CD4-positive, alpha-beta T cell treated with Interleukin-6 at 100 ng/mL for 8 hours (primary cell): ENCODE measurements around the gene ITPKC.
A peak's percentile ranks its signal among the peaks of the same experiment; 100 is the strongest.
"Not testable (repeated sequence)": the region's sequence is repeated elsewhere in the genome, so short reads cannot be mapped to it uniquely, and the experiment has no call there.

Experiments
- DNase-seq: peaks from one replicate; pipeline ENCODE4 v3.0.0-alpha.2; 2020; ENCODE audit warnings: mixed read lengths, low spot score

Gene ITPKC

DNA sequence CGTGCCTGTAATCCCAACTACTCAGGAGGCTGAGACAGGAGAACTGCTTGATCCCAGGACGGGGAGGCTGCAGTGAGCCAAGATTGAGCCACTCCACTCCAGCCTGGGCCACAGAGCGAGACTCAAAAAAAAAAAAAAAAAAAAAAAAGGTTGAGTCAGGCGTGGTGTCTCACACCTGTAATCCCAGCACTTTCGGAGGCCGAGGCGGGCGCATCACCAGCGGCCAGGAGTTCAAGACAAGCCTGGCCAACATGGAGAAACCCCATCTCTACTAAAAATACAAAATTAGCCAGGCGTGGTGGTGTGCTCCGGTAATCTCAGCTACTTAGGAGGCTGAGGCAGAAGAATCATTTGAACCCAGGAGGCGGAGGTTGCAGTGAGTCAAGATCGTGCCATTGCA is 49.5 kb downstream of the ITPKC start:
- DNase-seq: not testable (repeated sequence)

DNA sequence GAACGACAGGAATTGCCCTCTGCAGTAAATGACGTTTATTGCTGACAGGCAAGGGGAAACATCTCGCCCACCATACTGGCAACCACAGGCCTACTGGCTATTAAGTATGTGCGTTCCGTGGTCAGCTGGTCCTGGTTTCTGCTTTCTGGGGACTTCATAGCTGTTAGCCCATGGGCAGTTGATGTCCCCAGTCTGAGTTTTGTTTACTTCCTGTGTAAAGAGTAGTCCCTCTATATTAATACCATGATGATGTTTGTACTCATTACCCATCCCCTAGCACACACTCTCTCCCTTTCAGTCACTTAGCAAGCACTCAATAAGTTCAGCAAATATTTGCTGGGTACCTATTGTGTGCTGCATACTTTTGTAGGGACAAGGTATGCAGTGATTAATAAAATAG is 52.0 kb downstream of the ITPKC start:
- no peak for DNase-seq

DNA sequence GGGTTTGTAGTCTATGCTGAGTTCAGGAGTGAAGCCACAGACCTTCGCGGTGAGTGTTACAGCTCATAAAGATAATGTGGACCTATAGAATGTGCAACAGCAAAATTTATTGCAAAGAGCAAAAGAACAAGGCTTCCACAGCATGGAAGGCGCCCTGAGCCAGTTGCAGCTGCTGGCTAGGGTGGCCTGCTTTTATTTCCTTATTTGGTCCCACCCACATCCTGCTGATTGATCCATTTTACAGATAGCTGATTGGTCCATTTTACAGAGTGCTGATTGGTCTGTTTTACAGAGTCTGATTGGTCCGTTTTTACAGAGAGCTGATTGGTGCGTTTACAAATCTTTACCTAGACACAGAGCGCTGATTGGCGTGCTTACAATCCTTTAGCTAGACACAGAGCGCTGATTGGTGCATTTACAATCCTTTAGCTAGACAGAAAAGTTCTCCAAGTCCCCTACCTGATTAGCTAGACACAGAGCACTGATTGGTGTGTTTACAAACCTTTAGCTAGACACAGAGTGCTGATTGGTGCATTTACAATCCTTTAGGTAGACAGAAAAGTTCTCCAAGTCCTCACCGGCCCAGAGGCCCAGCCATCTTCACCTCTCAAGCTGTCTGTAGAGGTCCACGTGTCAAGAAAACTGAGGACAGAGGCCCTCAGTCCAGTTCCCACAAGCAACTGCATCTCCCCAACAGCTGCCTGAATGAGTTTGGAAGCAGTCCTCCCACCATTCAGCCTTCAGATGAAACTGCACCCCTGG is 54.4 kb downstream of the ITPKC start:
- peak; percentile 12 for DNase-seq

DNA sequence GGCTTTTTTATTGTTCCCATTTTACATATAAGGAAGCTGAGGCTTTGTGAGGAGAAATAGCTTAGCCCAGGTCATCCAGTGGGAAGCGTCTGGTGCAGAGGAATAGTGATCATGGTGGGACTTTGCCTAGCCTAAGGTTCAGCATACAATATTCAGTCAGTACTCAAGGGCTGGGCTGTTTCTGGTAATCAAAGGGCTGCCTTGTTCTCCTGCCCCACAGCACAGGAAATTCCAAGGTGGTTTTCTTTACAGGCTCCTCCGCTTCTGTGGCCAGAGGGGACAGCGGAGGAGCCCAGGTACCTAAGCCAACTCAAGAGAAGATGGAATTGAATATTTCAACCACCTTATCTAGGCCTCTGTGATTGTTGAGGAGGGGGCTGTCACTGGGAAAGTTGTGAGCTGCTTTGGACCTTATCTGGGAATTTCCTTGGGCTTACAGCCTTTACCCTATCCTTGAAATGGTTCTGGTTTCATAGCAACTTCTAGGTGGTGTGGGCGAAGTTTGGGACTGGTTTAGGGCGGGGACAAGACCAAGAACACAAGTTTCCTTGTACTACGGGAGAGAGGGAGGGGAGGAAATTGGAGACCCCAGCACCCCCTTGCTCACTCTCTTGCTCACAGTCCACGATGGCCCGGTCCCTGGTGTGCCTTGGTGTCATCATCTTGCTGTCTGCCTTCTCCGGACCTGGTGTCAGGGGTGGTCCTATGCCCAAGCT is 58.2 kb downstream of the ITPKC start, which contains the start of gene MIA:
Gene MIA (plus strand): TSS at position 606 of the 716 bp plus-strand sequence. CDS start 22 bp downstream, at position 628.
- no peak for DNase-seq

DNA sequence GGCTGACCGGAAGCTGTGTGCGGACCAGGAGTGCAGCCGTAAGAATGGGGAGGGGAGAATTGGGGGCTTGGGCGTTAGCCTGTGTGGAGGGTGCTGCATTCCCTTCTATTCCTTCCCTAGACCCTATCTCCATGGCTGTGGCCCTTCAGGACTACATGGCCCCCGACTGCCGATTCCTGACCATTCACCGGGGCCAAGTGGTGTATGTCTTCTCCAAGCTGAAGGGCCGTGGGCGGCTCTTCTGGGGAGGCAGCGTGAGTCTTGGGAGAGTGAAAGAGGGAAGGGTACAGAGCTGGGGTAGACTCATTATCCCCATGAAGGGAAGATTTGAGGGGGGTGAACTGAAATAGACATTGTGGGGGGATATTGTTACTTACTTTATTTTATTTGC is 58.7 kb downstream of the ITPKC start:
- no peak for DNase-seq

DNA sequence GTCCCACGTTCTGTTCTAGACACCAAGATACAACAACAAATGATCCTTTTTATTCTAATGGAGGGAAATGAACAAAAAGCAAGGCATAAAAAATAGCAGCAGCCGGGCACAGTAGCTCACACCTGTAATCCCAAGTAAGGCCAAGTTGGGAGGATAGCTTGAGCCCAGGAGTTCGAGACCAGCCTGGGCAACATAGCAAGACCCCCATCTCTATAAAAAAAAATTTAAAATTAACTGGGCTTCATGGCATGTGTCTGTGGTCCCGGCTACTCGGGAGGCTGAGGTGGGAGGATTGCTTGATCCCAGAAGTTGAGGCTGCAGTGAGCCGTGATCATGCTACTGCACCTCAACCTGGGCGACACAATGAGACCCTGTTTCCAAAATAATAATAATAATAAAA is 59.5 kb downstream of the ITPKC start:
- DNase-seq: no peak

DNA sequence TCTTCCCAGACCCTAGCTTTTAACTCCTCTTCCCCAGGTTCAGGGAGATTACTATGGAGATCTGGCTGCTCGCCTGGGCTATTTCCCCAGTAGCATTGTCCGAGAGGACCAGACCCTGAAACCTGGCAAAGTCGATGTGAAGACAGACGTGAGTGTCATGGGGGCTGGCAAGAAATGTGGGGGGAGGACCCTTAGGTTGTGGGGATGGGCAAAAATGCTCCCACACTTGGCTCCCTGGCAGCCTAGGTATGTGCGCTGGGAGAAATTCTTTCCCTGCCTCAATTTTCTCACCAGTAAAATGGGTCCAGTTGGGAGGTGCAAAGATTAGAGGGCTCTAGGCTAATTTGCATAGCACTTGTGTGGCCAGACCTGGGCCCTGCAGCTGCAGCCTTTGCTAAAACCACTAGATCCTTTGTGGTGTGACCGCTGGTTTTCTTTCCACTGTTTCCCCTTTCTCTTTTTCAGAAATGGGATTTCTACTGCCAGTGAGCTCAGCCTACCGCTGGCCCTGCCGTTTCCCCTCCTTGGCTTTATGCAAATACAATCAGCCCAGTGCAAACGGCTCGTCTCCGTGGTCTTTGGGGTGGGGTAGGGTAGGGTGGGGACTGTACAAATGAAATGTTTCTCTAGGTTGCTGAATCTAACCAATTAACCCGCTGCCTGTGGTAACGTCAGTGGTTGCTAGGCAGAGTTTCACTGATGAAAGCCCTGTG is 60.2 kb downstream of the ITPKC start:
- peak; percentile 92 for DNase-seq

DNA sequence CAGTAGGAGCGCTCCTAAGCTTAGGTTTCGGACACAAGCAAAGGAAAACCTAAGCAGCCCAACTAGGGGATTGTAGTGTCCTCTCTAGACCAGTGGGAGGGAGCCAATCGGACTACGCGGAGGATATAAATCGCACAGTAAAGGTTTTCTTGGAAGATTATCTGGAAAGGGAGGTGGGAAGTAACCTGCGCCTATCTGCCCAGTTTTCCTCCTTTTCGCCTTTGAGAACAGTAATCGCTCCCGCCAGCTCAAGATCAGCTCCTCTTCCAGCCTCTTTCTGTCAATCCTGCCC is 60.7 kb downstream of the ITPKC start:
- DNase-seq: no peak

DNA sequence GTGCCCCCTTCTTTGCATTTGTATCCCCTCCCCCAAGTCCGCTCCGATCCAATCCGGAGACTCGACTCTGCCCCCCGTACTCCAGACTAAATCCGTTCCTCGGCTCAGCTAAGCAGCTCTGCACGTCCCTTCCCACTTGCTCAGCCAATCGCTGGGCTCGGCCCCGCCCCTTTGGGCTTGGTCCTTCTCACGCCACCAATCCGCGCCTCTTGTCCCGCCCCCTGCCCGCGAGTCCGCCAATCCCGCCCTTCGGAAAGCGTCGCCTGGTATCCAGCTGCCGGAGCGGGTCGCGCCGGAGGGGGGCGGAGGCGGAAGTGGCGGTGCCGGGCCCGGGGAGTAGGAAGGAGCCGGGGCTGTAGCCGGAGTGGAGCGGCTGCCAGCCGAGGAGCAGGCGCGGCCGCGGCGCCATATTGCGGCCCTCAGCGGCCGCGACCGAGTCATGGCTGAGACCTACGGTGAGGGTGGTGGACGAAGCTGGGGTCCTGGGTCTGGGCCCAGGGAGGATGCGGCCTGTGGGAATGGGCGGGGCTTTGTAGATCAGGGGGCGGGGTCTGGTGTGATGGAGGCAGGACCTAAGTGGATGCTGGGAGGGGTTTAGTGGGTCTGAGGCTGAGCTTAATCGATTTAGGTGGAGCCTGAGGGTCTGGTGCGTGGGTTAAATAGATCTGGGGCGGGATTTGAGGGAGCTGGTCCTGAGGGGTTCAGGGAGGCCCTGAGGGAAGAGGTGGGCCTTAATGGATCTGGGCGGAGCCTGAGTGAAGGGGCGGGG is 61.2 kb downstream of the ITPKC start, which contains the start of gene RAB4B:
Gene RAB4B (plus strand): TSS at position 311 of the 769 bp plus-strand sequence. CDS start 129 bp downstream, at position 440.
- peak; percentile 100 for DNase-seq

DNA sequence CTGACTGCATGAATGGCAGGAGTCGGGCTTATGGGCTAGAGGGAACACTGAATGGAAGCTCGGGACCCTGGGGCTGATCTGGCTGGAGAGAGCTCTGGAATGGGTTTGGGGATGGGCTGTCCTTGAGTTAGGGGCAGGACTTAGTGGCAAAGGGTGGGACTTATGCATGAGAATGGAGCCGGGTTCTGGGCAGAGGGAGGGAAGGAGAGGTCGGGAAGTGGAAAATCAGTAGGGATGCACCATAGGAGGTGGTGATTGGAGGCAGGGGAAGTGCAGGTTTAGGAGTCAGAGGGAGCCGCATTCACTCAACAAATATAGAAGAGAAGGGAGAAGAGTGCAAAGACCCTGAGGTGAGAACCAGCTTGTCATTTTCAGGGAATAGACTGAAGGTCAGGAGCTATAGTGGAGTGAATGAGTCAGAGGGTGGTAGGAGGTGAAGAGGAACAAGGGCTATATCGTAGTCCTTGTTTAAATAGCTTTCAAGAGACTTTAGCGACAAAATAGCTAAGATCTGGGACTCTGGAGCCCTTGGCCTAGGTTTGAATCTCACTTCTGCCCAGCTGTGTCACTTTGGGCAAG is 61.9 kb downstream of the ITPKC start:
- no peak for DNase-seq

DNA sequence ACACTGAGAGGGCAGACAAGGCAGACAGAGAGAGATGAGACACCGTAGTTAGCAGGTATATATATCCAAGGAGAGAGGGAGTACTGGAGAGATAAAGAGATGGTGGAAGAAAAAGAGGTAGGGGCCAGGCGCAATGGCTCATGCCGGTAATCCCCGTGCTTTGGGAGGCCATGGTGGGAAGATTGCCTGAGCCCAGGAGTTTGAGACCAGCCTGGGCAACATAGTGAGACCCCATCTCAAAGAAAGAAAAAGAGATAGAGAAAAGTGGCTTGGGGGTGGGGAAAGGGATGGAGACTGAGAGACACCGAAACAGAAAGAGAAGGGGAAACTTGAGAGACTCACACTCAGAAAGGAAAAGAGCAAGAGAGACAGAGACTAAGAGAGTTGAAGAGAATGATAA is 63.7 kb downstream of the ITPKC start:
- DNase-seq: no peak

DNA sequence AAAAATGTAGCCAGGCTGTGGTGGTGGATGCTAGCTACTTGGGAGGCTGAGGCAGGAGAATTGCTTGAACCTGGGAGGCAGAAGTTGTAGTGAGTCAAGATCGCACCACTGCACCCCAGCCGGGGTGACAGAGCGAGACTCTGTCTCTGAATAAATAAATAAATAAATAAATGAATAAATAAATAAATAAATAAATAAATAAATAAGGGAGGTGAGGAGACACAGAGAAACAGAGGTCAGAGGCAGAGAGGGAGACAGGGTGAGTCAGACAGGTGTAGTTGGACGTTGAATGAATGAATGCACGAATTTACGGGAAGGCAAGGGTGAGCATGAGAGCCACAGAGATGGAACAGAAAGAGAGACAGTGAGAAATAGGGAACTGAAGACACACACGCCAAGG is 64.2 kb downstream of the ITPKC start:
- no peak for DNase-seq

DNA sequence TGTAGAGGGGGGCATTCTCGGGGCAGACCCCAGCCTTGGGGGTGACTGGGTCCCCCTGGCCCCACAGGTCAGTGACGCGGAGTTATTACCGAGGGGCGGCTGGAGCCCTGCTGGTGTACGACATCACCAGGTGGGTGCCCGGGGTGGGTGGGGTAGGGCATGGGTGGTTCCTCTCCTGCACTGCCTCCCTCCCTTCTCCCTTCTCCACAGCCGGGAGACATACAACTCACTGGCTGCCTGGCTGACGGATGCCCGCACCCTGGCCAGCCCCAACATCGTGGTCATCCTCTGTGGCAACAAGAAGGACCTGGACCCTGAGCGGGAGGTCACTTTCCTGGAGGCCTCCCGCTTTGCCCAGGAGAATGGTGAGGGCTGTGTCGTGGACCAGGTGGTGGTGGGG is 66.8 kb downstream of the ITPKC start:
- DNase-seq: no peak

DNA sequence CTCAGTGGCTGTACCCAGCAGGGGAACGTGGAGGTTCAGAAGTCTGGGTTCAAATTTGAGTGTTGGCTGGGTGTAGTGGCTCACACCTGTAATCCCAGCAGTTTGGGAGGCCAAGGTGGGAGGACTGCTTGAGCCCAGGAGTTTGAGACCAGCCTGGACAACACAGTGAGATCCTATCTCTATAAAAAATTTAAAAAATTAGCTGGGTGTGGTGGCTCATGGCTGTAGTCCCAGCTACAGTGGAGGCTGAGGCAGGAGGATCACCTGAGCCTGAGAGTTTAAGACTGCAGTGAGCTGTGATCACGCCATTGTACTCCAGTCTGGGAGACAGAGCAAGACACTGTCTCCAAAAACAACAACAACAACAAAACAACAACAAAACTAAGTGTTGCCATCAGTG is 67.2 kb downstream of the ITPKC start:
- not testable (repeated sequence) for DNase-seq

DNA sequence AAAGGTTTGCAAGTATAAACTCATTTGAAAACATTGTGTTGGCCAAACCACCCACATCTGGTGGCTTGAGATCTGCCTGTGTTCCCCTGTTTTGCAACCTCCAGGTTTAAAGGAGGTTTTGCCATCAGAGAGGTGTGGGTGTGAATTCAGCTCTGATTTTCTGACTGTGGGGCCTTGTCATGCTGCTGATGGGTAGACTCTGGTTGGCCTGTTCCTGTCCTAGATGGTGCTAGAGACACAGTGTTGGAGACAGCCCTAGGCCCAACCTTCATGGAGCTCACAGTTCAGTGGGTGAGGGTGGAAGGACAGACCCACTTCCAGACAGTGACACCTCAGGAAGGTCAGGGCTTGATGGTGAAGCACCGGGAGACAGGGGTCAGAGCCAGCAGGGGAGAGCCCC is 68.6 kb downstream of the ITPKC start:
- no peak for DNase-seq

DNA sequence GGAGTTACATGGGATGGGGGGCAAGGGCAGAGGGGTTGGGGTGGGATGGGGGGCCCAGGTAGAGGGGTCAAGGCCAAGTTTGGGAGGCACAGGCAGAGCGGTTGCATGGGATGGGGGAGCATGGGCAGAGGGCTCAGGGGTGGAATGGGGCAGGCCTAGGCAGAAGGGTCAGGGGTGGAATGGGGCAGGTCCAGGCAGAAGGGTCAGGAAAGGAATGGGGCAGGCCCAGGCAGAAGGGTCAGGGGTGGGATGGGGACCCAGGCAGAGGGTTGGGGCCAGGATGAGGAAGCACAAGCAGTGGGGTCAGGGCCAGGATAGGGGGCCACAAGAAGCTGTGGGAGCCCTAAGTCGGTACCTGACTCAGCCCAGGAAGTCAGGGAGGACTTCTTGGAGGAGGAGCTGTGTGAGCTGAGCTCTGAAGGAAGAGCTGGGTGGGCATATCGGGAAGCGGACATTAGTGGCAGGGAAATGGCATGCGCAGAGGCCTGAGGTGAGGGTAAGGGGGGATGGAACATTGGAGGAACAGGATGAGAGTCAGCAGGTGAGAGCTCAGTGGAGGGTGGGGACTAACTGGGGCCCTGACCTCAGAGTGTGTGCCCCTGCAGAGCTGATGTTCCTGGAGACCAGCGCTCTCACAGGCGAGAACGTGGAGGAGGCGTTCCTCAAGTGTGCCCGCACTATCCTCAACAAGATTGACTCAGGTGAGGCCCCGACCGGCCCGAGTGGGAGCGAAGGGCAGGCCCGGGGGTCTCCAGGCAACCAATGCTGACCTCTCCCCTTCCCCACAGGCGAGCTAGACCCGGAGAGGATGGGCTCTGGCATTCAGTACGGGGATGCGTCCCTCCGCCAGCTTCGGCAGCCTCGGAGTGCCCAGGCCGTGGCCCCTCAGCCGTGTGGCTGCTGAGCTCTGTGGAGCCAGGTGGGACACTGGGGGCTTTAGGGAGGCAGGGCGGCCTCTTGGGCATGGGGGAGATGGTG is 69.4 kb downstream of the ITPKC start:
- DNase-seq: no peak
